HCT116 (cell line): Measurements from ENCODE around the gene NRCAM. TPM values are rescaled to one million over a fixed set of nuclear protein-coding genes. Genes with fewer than 3 reads are reported as not detected.

Experiments
- total RNA-seq: library from RNA; stranded (reverse); gene quantifications from one replicate; pipeline ENCODE4 v1.2.1, GENCODE V29; 2021; ENCODE audit not compliant: unreplicated experiment

NRCAM gene
- total RNA-seq, 1 experiment from 2014 or later = 0.15 TPM

Other genes starting within 250 kb of the NRCAM start
- gene PNPLA8, start 69.7 kb upstream of the NRCAM start, total RNA-seq = 12.9 TPM
- 29.3 TPM for gene THAP5, start 113.3 kb upstream of the NRCAM start, total RNA-seq
- 10.1 TPM for gene DNAJB9, start 113.4 kb upstream of the NRCAM start, total RNA-seq